IMR-90 (cell line): ENCODE results near the gene PLTP. TPM values are rescaled to one million over a fixed set of nuclear protein-coding genes. Genes with fewer than 3 reads are reported as not detected.
"Not testable (repeated sequence)": the region's sequence is repeated elsewhere in the genome, so short reads cannot be mapped to it uniquely, and the experiment has no call there.

Experiments used
- ATAC-seq: fragments of 200-7000 bp; cut with Tn5 transposase; 2 replicates; pipeline ENCODE4 v1.9.1; 2020; ENCODE audit warnings: low read depth, mild to moderate bottlenecking, moderate library complexity
- BruUV-seq: library from RNA; stranded (reverse); fragments of 400-500 nt; replicated peaks from 2 replicates; lab custom pipeline; 2021; lab: Mats Ljungman, UMichigan
- CTCF ChIA-PET: fragments of 300-600 bp; formaldehyde crosslinking; extraction: SDS; loops from one replicate; lab custom pipeline; 2021; ENCODE audit warnings: antibody characterized with exemption; lab: Yijun Ruan, JAX
- POLR2A ChIA-PET: fragments of 300-600 bp; sonication (Branson Sonifier 250); formaldehyde crosslinking; loops from one replicate; lab custom pipeline; 2022; ENCODE audit warnings: antibody characterized with exemption; ENCODE audit not compliant: unreplicated experiment; lab: Charles Lee
- DNase-seq: peaks from one replicate; pipeline ENCODE4 v3.0.0; 2013
- H2AFZ ChIP-seq: replicated peaks from 2 replicates; pipeline ENCODE3; 2013; ENCODE audit warnings: low read length, mild to moderate bottlenecking; ENCODE audit not compliant: poor library complexity
- H2AK5ac ChIP-seq: 2 replicates; pipeline ENCODE4 v1.6.1; 2013; ENCODE audit warnings: low read depth, low read length, inconsistent platforms
- H2AK9ac ChIP-seq: replicated peaks from 2 replicates; pipeline ENCODE3; 2013; ENCODE audit warnings: mild to moderate bottlenecking, low read depth, low read length, moderate library complexity; ENCODE audit not compliant: poor library complexity
- H2BK120ac ChIP-seq: 2 replicates; pipeline ENCODE4 v1.6.1; 2013; ENCODE audit warnings: low read depth, low read length, inconsistent platforms
- H2BK15ac ChIP-seq: 3 replicates; pipeline ENCODE4 v1.6.1; 2013; ENCODE audit warnings: low read depth, low read length, inconsistent platforms
- H2BK20ac ChIP-seq: 2 replicates; pipeline ENCODE4 v1.6.1; 2013; ENCODE audit warnings: low read depth, mild to moderate bottlenecking, inconsistent platforms, low read length, moderate library complexity
- H2BK5ac ChIP-seq: 2 replicates; pipeline ENCODE4 v1.6.1; 2013; ENCODE audit warnings: mild to moderate bottlenecking, low read depth, low read length, inconsistent platforms; ENCODE audit not compliant: poor library complexity, severe bottlenecking
- H3K14ac ChIP-seq: replicated peaks from 2 replicates; pipeline ENCODE4 v1.6.1; 2013; ENCODE audit warnings: low read depth, low read length, inconsistent platforms
- H3K18ac ChIP-seq: 2 replicates; pipeline ENCODE4 v1.6.1; 2013; ENCODE audit warnings: low read depth, low read length, control low read depth
- H3K23ac ChIP-seq: 2 replicates; pipeline ENCODE4 v1.6.1; 2013; ENCODE audit warnings: low read depth, low read length, inconsistent platforms
- H3K27ac ChIP-seq: 2 replicates; pipeline ENCODE4 v1.5.1; 2013; ENCODE audit warnings: mild to moderate bottlenecking, control low read depth, low read length; ENCODE audit not compliant: insufficient read depth
- H3K27me3 ChIP-seq: 2 replicates; pipeline ENCODE4 v1.6.1; 2013; ENCODE audit warnings: low read length; ENCODE audit not compliant: control insufficient read depth, insufficient read depth
- H3K36me3 ChIP-seq: 2 replicates; pipeline ENCODE4 v1.6.1; 2013; ENCODE audit warnings: low read length, mixed read lengths; ENCODE audit not compliant: control insufficient read depth, insufficient read depth
- H3K4ac ChIP-seq: 2 replicates; pipeline ENCODE4 v1.6.1; 2013; ENCODE audit warnings: low read depth, low read length, inconsistent platforms
- H3K4me1 ChIP-seq: 2 replicates; pipeline ENCODE4 v1.6.1; 2013; ENCODE audit warnings: low read length, mixed read lengths; ENCODE audit not compliant: control insufficient read depth, insufficient read depth
- H3K4me2 ChIP-seq: 2 replicates; pipeline ENCODE4 v1.6.1; 2013; ENCODE audit warnings: low read depth, mild to moderate bottlenecking, control low read depth, low read length, moderate library complexity
- H3K4me3 ChIP-seq: 2 replicates; pipeline ENCODE4 v1.5.1; 2013; ENCODE audit warnings: low read depth, mild to moderate bottlenecking, control low read depth, low read length, moderate library complexity; ENCODE audit not compliant: insufficient read depth
- H3K56ac ChIP-seq: 2 replicates; pipeline ENCODE4 v1.6.1; 2013; ENCODE audit warnings: low read length, inconsistent platforms; ENCODE audit not compliant: insufficient read depth; ENCODE audit errors: extremely low read depth
- H3K79me1 ChIP-seq, 2 experiments: 2 replicates each; pipeline ENCODE4 v1.6.1; 2013; ENCODE audit warnings: low read length in 2 of 2, inconsistent platforms in 1 of 2, low read depth in 1 of 2
- H3K9ac ChIP-seq: 2 replicates; pipeline ENCODE4 v1.6.1; 2013; ENCODE audit warnings: low read depth, low read length, control low read depth
- H3K9me1 ChIP-seq: 2 replicates; pipeline ENCODE4 v1.6.1; 2013; ENCODE audit warnings: low read length, inconsistent platforms; ENCODE audit not compliant: insufficient read depth
- H3K9me3 ChIP-seq: 2 replicates; pipeline ENCODE4 v1.6.1; 2013; ENCODE audit warnings: low read length; ENCODE audit not compliant: control insufficient read depth, insufficient read depth
- H4K20me1 ChIP-seq: 2 replicates; pipeline ENCODE4 v1.6.1; 2013; ENCODE audit warnings: low read length, inconsistent platforms; ENCODE audit not compliant: insufficient read depth
- H4K5ac ChIP-seq: 2 replicates; pipeline ENCODE4 v1.6.1; 2013; ENCODE audit warnings: mild to moderate bottlenecking, low read depth, low read length, control low read depth
- H4K8ac ChIP-seq, 2 experiments: 2 replicates each; pipeline ENCODE4 v1.6.1; 2013; ENCODE audit warnings: low read depth in 2 of 2, low read length in 2 of 2, control low read depth in 1 of 2, inconsistent platforms in 1 of 2
- H4K91ac ChIP-seq: 2 replicates; pipeline ENCODE4 v1.6.1; 2013; ENCODE audit warnings: low read depth, low read length, inconsistent platforms; ENCODE audit not compliant: insufficient read depth
- WGBS, 2 experiments: methylation state at CpG; one replicate each; pipeline versions ENCODE4 v1.1.5 to v1.1.7; 2013; ENCODE audit warnings: missing lambda C conversion rate in 2 of 2; ENCODE audit not compliant: insufficient read length in 1 of 2; ENCODE audit errors: extremely low coverage in 2 of 2; 5-methylcytosine and 5-hydroxymethylcytosine counted together
- dilution Hi-C: fragments of 300-500 bp; cut with HindIII; formaldehyde crosslinking; loops from one replicate; pipeline ENCODE4 v1.14.3; 2018; ENCODE audit warnings: low sequenced_read_pairs; ENCODE audit not compliant: unreplicated experiment
- in situ Hi-C: fragments of 300-500 bp; cut with MboI; formaldehyde crosslinking; loops from 3 replicates; pipeline ENCODE4 v1.14.3; 2019; ENCODE audit warnings: low sequenced_read_pairs, inconsistent platforms, mixed read lengths
- intact Hi-C: fragments of 100-400 bp; cut with micrococcal nuclease; formaldehyde crosslinking; loops from 2 replicates; pipeline ENCODE4 v1.10.0; 2022
- polyA plus RNA-seq, 3 experiments: library from polyadenylated mRNA; depleted of rRNA; stranded (reverse); fragments of >200 nt; gene quantifications; 2 replicates each; pipeline ENCODE4 v1.2.3, GENCODE V29; 2012; ENCODE audit warnings: low replicate concordance in 1 of 3
- total RNA-seq: library from RNA; depleted of rRNA; stranded (reverse); fragments of >200 nt; gene quantifications from 2 replicates; pipeline ENCODE4 v1.2.3, GENCODE V29; 2012

Gene PLTP
- total and polyA plus RNA-seq, 2 of the 4 experiments (the other 2 are of a cell fraction): 5.4 to 55.8 TPM

DNA sequence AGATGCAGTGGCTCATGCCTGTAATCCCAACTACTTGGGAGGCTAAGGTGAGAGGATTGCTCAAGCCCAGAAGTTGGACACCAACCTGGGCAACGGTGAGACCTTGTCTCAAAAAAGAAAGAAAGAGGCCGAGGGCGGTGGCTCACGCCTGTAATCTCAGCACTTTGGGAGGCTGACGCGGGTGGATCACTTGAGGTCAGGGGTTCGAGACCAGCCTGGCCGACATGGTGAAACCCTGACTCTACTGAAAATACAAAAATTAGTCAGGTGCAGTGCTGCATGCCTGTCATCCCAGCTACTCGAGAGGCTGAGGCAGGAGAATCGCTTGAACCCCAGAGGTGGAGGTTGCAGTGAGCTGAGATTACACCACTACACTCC, 37.9 kb downstream of the PLTP start:
- H3K4me1 ChIP-seq, H2BK120ac ChIP-seq, H3K23ac ChIP-seq, H2AK9ac ChIP-seq, H2BK15ac ChIP-seq, CTCF ChIA-PET, H3K79me1 ChIP-seq, H3K9ac ChIP-seq, H4K8ac ChIP-seq, H3K9me1 ChIP-seq, H3K18ac ChIP-seq, H3K4me2 ChIP-seq, intact Hi-C loops, DNase-seq, H3K27me3 ChIP-seq, H3K4me3 ChIP-seq, H2AK5ac ChIP-seq, H3K27ac ChIP-seq, POLR2A ChIA-PET, H3K9me3 ChIP-seq, H3K14ac ChIP-seq, H3K4ac ChIP-seq, H2BK20ac ChIP-seq, H4K91ac ChIP-seq, H4K20me1 ChIP-seq, H4K5ac ChIP-seq, H2AFZ ChIP-seq, BruUV-seq, in situ Hi-C loops, dilution Hi-C loops: not testable (repeated sequence)
- ATAC-seq: 0 out of 2 replicates have a peak, but pooled peaks have one; percentile 6
- H3K56ac ChIP-seq: 0 out of 2 replicates have a peak overlapping the region, but pooled peaks have one; percentile 12
- H2BK5ac ChIP-seq: peak overlapping the region; percentile 68
- WGBS, 2 experiments: 94% methylated on average over 8 of the region's 10 CpGs; no CpG with 5 or more reads in 1 of the 2 experiments
- peaks cover 17% of the 10 kb centered on the region for H3K36me3 ChIP-seq
